NOMO-1 treated with dmso at 0.1 percent for 144 hours (cell line): ENCODE measurements around the gene SRD5A3.
A peak's percentile ranks its signal among the peaks of the same experiment; 100 is the strongest.

ENCODE experiments used
- DNase-seq: peaks from one replicate; lab custom pipeline; 2025; ENCODE audit not compliant: unreplicated experiment; lab: John Stamatoyannopoulos, UW

Gene SRD5A3

DNA sequence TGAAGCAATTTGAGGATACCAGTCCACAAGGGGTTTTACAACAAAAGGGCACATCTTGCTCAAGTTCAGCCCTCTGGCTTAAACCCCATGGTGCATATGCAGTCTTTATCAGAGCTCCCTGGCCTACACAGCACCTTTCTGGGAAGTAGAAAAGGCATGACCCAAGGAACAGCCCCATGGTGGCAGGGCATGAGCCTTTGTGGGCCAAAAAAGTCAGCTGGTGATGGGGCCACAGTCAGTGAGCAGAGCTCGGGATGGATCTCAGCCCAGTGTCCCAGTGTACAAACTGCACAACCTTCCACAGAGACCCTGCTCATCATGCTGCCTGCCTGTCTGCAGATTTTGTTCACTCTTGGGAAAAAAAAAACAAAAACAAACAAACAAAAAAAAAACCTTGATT lies 27.4 kb downstream of the SRD5A3 start:
- DNase-seq: no peak

DNA sequence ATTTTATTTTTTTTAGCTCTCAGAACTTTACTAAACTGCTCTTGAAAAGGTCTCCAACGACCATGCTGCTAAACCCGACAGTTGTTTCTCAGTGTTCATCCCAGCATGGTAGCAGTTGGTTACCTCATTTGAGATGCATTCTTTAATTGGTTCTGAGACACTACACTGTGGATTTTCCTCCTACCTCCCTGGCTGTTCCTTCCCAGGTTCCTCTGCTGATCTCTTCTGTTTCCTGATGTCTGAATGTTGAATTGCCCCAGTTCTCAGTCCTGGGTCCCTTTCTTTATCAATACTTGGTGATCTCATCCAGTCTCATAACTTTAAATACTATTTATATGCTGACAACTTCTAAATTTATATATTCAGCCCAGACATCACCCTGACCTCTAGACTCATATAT lies 30.7 kb downstream of the SRD5A3 start:
- no peak for DNase-seq

DNA sequence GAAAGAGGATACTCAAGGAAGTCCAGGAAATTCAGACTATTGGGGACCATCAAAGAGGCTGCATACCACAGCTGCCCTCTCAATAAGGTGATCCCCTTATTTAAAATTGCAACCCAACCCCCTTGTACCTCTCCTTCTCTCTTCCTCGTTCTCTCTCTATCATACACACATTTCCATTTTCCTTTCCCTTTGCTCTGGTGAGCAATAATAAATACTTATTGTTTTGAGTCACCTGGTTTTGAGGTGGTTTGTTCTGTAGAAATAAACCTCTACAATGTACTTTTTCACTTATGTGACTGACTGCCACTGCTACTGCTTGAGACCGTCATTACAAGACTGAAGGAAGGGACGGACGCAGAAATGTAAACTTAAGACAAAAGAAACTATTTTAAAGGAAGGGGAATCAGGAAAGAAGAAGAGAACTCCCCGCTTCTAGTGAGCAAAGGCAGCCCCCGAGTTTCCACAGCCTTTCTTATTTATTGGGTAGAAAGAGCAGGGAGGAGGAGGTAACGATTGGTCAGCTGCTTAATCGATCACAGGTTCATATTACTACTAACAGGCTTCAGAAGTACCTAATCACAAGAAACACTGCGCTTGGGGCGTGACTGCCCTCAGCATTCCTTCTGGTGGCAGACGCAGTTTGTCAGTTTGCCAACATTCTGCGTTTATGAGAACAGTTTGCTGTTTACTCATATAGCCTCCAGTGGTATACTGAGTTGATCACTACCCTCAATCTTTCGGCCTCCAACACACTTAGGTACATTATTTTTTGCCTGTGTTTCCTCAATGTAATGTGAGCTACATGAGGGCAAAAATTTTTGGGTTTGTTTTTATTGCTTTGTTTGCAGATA lies 32.8 kb downstream of the SRD5A3 start:
- no peak for DNase-seq

DNA sequence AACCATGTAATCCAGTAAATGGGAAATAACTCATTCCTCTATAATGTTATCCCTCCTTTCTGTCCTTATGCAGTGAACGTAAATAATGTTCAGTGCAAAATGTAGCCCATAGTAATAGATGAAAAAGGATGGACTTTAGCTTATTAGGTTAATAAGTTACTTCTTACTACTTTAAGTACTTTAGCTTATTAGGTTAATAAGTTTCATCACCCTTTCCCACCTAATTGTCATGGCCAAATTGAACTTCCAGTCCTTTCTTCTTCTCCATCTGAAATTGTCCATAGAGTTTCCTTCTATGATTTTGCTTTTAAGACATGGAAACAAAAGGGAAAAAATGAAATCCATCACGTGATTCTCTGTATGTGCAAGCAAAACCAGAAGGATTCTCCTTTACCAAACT lies 34.5 kb downstream of the SRD5A3 start:
- DNase-seq: no peak

DNA sequence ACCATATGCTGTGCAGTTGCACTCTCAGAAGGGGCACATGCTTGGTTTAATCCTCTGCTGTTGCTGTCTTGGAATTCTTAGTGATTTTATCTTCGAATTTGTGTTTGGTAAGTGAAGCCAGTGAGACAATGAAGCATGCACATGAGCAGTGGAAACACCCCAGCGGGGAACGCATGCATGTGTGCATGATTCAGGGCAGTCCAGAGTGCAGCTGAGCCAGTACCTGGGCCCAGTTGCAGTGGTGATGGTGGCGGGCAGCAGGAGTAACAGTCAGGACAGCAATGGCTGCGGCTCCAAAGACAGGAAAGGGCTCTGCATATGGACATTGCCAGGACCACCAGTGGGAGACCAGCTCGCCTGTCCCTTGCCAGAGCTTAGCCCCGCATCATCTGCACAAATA lies 35.5 kb downstream of the SRD5A3 start:
- no peak for DNase-seq

DNA sequence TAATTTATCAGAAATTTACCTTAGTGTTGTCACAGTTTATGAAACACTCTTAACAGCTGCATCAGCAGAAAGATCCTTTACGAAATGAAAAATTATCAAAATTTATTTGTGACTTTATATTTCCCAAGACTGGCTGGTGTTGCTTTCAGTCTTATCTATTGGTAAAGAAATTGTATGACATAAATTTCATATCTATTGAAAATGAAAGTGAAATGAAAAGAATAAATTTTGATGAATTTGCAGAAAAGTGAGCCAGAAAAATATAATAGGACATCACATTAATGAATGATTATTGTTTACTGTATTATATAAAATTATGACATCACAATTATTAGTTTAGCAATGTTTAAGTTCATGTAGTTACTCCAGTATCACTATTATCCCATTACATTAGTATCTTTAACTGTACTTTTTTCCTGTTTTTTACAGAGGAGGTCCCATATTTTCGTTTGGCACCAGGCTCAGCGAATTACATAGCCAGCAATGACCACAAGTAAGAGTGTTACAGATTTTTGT lies 36.5 kb downstream of the SRD5A3 start:
- DNase-seq: no peak

DNA sequence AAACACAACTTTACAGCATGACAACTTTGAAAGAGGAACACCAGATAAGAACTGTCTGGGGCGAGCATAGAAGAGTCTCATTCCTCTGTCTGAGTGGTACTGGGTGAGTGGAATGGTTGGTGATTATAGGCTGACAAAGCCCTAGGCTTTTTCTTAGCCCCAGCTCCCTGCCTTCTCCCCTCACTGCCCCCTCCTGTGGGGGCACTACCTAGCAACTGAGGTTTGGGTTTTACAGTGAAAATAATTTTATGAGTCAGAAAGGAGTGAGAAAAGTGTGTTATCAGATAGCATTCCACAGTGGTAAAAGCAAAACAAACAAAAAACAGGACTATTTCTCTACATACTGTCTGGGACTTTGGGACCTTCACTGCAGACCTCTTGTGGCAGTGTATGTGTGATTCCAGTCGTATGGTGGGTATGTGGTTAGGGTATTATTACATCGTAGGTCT lies 39.2 kb downstream of the SRD5A3 start:
- DNase-seq: no peak

DNA sequence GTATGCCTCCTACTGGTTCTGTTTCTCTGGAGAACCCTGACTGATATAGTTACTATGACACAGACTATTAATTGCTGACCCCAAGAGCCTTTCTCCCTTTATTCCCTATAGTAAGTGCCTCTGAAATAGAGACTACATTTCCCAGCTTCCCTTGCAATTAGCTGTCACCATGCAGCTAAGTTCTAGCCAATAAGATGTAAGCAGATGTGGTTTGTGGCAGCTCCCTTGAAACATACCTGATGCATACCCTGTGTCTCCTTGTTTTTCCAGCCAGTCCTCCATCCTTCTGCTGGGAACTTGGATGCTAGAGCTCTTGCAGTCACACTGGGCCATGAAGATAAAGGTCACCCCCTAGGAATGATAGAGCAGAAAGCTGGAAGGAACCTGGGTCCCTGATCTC lies 40.0 kb downstream of the SRD5A3 start:
- DNase-seq: no peak

DNA sequence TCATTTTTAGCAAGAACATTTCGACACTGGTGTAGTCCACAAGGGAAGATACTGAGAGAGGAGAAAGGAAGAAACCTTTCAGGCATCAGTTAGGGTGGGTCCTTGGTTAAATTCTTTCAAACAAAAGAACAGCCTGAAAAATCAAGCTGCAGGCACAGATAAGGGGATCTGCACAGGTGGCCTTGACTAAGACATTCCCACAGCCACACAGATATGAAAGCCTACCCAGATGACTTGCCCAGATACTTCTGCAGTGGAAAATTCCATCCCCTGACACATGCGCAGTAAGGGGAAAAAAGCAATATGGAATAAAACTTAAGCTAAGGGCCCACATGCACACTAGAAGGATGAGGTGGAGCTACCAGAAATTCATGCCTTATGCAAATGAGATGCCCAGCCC lies 40.8 kb downstream of the SRD5A3 start:
- DNase-seq: no peak

DNA sequence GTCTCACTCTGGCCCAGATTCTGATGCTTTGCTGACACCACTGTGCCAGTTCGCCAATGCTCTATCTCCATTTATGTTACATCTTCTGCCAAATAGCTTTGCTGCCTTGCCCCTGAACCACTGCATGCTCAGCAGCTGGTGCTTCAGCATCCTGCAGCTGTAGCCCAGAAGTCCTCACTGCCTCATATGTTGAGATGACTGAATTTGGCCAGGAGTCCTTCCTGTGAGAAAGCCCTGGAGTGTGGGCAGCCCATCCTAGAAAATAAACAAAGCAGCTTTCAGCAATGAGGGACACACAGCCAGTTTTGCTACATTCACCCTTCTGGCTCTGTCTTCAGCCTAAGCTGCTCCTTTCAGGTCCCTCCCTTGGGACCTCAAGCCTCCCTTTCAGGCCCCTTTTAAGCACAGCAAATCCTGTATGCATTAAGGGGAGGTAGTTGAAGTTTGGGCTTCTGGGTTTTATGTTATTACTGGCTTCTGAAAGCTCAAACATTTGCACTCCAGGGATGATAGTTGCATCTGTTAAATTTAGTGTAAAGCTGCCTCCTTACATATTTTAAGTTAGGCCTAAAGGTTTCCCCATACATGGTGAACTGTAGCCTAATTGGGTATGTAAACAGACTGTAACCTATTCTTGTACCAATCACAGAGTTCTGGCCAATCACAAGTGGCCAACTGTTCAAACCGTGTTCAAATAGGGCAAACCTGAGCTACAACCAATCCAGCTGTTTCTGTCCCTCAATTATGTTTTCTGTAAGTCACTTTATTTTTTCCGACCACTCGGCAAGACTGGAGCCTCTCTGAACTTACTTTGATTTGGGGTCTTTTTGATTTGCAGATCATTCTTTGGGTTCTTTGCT lies 47.6 kb downstream of the SRD5A3 start:
- no peak for DNase-seq

DNA sequence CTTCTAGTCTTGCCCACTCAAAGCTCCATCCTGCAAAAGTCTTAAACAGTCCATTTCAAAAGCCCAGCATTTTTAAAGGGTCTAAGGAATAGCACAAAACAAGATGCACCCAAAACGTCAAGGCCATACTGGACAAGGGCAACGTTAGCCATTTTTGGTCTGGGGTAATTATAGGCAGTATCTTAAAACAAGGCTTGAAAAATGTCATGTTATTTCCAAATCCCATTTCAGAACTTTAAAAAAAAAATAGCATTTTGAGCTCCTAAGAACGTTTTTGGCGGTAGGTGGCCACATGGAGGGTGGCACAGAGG lies 49.1 kb downstream of the SRD5A3 start:
- no peak for DNase-seq

DNA sequence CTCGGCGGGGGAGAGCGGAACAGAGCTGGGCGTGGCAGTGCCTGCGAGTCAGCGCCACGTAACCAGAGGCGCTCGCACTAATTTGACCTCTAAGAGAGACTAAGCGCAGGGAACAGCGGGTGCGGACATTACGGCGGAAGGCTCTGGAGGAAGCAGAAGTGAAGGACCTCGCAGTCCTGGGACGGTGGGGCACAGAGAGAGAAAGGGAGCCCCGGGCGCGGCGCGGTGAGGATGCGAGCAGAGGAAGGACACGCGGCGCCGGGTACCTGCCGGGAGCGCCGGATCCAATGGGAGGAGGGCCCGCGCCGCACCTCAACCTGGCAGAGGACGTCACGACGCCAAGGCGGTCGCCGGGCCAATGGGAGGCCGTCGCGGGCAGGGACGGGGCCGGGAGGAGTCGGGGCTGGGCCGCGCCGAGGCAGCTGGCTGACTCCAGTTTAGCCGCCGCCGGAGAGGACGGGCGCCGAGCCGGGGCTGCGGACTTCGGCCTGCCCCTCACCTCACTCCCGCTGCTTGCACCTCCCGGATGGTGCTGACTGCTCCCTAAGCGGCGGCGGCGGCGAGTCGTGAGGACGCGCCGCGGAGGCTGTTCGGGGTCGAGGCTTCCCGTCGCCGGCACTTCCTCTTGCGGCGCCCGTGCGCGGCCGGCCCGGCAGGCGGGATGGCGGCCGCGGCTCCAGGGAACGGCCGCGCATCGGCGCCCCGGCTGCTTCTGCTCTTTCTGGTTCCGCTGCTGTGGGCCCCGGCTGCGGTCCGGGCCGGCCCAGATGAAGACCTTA lies 49.7 kb downstream of the SRD5A3 start, which contains the start of gene TMEM165:
Gene TMEM165, plus strand, starts transcription at position 429 of the 779 bp plus-strand sequence. Its CDS starts 233 bp downstream, at position 662.
- DNase-seq: peak; percentile 87

DNA sequence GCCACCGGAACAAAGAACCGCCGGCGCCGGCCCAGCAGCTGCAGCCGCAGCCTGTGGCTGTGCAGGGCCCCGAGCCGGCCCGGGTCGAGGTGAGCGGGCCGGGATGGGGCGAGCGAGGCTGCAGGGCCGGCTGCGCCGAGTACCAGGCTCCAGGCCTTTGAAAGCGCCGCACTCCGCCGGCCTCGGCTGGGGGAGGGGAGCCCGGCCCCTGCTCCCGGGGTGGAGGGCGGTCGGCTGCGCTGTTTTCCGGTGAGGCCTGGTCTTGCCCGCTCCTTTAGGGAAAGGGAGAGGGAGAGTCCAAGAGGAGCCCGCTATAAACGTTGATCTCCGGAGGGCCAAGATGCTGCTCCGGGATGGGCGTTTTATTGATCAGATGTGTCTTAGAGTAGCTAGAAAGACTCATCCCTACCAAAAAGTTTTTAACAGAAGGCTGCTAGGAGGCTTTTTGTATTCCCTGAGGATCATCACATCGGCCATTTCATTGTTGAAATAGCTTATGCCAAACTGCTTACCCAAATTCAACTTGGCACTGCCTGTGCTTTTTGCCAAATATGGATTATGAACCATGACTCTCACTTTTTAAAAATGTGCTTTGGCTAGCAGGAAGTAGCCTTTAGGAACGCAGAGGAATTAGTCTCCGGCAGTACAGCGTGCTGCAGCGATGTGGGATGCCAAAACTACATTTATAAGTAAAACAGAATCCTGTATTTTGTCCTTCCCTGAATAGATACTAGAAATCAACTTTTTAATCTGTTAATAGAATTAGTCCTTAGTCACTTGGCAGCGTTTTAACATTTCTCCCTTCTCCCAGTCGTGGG lies 50.5 kb downstream of the SRD5A3 start:
- no peak for DNase-seq

DNA sequence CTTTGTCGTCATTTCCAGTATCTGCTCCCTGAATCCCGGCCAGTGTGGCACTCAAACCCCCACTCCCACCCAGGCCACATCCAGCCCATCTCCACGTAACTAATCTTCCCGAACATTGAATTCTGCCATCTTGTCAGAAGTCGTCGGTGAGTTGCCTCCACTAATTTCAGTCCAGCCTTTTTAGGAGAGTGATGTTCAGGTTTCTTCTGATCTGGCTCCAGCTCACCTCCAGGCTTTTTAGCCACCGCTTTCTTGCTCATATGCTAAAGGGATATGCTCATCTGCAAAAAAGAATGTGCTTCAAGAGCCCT lies 51.0 kb downstream of the SRD5A3 start:
- no peak for DNase-seq

DNA sequence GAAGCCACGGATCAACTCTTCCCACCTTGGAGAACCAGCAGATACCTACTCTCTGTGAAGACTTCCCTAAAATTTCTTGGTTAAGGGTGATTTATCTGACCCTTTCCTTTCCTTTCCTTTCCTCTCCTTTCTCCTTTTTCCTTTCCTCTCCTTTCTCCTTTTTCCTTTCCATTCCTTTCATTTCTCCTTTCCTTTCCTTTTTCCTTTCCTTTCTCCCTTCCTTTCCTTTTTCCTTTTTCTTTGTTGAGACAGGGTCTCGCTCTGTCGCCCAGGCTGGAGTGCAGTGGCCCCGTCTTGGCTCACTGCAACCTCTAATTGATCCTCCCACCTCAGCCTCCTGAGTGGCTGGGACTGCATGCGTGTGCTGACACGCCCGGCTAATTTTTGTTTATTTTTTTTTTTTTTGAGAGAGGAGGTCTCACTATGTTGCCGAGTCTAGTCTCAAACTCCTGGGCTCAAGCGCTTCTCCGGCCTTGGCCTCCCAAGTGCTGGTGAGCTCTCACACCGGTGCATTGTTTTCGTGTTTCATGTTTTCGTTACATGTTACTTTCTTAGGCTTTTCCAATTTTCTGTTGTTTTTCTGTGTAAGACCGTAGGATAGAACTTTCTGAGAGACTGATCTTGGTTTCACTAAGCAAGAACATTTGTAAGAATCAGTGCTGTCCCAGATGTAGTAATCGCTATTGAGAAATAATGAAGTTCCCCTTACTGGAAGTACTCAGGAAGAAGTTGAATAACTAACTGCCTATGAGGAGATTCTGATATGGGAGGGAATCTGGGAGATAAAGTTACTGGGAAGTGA lies 51.7 kb downstream of the SRD5A3 start:
- no peak for DNase-seq

DNA sequence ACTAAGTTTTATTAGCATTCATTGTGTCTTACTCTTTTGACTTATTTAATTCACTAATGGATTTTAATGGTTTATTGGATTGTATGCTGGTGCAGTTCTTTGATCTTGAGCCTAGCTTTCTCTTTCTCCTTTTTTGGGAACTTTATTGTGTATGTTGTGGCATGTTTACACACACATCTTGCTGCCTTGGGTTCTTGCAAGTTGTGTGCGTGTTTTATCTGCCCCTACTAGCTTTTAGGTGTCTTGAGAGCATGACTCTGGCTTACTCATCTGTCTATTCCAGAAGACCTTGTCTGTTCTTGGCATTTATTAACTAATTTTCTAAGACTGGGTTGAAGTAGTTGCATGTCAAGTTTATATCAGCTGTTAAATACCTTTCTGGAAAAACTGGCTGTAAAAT lies 52.4 kb downstream of the SRD5A3 start:
- no peak for DNase-seq

DNA sequence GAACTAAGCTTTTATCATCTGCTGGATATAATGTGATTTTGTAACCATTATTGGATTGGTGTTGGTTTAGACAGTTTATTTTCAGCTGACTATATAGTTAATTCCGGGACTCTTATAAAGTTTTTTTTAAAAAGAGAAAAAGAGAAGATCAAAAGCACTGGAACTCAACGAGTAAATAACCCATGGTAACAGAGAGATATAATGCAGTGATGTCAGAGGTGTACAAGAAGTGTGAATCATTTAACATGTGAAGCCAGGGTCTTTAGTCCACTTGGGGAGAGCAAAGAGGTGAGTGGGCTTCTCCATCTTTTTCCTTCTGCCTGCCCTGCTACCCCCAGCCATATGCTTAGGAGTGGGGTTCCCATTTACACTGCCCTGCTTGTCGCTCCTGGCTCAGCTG lies 52.9 kb downstream of the SRD5A3 start:
- no peak for DNase-seq

DNA sequence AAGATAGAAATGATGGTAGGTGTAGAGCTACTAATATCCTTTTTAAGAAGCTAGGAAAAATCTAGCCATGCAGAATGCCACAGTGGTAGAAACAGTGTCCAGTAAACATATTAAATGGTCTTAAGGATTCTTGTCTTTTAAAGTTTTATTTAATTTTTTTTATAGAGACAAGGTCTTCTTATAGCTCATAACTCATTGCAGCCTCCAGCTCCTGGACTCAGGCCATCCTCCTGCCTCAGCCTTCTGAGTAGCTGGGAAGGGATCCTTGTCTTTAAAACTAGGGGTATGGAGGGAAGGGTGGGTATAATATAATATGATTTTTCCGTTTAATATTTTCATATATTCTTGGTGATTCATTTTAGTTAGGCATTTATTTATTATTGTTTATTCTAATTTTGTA lies 53.5 kb downstream of the SRD5A3 start:
- no peak for DNase-seq

DNA sequence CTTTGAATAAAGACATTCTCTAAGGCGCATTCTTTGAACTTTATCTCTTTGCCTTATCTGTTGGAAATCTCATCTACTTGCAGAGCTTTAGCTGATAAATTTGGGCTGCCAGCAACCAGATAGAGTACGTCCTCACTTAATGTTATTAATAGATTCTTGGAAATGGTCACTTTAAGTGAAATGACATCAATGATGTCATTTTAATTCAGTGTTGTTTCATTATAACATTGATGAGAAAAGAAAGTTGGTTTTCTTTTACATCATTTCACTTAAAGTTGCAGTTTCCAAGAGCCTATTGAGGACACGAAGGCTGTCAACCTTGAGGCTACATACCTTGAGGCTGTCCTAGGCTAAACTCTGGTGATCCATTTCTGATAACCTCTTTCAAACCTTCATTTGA lies 59.0 kb downstream of the SRD5A3 start:
- DNase-seq: no peak

DNA sequence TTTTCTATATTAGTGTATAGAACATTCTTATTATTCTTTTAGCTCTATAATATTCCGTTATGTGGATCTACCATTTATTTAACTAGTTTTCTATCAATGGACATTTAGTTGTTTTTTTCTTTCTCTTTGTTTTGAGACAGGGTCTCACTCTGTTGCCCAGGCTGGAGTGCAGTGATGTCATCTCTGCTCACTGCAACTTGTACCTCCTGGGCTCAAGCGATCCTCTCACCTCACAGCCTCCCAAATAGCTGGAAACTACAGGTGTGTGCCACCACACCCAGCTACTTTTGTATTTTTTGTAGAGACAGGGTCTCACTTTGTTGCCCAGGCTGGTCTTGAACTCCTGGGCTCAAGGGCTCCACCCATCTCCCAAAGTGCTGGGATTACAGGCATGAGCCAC lies 60.5 kb downstream of the SRD5A3 start:
- DNase-seq: no peak
